A673 (cell line): ENCODE data around the gene SLC8A3.

Experiments
- EZH2 ChIP-seq: fragments of 200-600 bp; sonication (generic); IDR thresholded peaks from 2 replicates; pipeline ENCODE4 v1.6.1; 2017; ENCODE audit warnings: borderline replicate concordance, low read depth, mild to moderate bottlenecking, mixed read lengths, antibody characterized with exemption, low read length; ENCODE audit not compliant: poor library complexity, severe bottlenecking
- TF ChIP-seq, protein P1 (sequence below): fragments of 300-800, 200-600 bp; sonication (generic); conservative IDR thresholded peaks from 2 replicates; pipeline ENCODE4 v1.5.1; 2017; ENCODE audit warnings: low read depth, mild to moderate bottlenecking, antibody characterized with exemption, low read length, moderate library complexity, mixed read lengths

GRCh38 chr14:70162358-70162757 lies 26.4 kb downstream of the SLC8A3 start:
- TF ChIP-seq, protein P1, sequence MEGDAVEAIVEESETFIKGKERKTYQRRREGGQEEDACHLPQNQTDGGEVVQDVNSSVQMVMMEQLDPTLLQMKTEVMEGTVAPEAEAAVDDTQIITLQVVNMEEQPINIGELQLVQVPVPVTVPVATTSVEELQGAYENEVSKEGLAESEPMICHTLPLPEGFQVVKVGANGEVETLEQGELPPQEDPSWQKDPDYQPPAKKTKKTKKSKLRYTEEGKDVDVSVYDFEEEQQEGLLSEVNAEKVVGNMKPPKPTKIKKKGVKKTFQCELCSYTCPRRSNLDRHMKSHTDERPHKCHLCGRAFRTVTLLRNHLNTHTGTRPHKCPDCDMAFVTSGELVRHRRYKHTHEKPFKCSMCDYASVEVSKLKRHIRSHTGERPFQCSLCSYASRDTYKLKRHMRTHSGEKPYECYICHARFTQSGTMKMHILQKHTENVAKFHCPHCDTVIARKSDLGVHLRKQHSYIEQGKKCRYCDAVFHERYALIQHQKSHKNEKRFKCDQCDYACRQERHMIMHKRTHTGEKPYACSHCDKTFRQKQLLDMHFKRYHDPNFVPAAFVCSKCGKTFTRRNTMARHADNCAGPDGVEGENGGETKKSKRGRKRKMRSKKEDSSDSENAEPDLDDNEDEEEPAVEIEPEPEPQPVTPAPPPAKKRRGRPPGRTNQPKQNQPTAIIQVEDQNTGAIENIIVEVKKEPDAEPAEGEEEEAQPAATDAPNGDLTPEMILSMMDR = no peak
- no peak for TF ChIP-seq EZH2
